AG09309 (cell line): ENCODE data around the gene PRKCZ.

Experiments
- DNase-seq: peaks from one replicate; pipeline ENCODE4 v3.0.0-alpha.2; 2010; ENCODE audit warnings: low read depth
- H3K4me3 ChIP-seq: 2 replicates; pipeline ENCODE4 v1.5.1; 2011; ENCODE audit warnings: mild to moderate bottlenecking, low read depth, low read length, moderate library complexity; ENCODE audit not compliant: control insufficient read depth
- CTCF ChIP-seq: IDR thresholded peaks from 2 replicates; pipeline ENCODE4 v1.5.1; 2011; ENCODE audit warnings: mild to moderate bottlenecking, low read depth, low read length, inconsistent platforms; ENCODE audit not compliant: insufficient read depth, control insufficient read depth; ENCODE audit errors: missing control alignments

Gene PRKCZ

DNA sequence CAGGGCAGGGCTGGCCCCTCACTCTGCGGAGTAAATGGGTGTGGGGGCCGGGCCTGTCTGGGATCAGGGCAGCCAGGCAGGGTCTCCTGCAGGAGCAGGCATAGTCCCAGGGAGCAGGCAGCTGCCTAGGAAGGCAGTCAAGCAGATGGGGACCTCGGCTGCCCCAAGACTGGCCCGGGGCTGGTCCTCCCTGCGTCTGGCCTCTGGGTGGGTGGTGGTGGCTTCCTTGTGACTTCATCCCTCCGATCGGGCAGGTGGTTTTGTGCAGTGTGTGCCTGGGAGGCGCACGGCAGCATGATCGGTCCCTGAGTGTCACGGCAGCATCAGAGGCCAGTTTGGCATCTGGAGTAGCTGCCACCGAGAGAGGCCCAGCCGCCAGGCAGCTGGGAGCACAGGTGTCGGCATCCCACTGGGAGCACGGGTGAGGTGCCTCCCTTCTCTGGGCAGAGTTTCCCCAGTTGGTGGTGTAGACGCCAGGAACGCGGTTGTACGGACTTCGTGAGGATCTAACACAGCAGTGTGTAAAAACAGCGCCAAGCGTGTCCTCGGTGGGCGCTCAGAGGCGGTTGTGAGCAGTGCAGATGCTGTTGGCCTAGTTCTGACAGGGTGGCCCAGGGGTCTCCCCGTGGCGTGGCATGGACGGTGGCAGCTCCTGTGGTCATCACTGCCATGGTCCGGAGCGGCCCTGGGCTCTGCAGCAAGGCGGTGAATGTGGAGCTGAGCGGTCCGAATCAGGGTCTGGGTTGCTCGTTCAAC lies 45.9 kb downstream of the PRKCZ start:
- H3K4me3 ChIP-seq = no peak overlapping the region
- no peak for DNase-seq
- no peak for TF ChIP-seq CTCF

DNA sequence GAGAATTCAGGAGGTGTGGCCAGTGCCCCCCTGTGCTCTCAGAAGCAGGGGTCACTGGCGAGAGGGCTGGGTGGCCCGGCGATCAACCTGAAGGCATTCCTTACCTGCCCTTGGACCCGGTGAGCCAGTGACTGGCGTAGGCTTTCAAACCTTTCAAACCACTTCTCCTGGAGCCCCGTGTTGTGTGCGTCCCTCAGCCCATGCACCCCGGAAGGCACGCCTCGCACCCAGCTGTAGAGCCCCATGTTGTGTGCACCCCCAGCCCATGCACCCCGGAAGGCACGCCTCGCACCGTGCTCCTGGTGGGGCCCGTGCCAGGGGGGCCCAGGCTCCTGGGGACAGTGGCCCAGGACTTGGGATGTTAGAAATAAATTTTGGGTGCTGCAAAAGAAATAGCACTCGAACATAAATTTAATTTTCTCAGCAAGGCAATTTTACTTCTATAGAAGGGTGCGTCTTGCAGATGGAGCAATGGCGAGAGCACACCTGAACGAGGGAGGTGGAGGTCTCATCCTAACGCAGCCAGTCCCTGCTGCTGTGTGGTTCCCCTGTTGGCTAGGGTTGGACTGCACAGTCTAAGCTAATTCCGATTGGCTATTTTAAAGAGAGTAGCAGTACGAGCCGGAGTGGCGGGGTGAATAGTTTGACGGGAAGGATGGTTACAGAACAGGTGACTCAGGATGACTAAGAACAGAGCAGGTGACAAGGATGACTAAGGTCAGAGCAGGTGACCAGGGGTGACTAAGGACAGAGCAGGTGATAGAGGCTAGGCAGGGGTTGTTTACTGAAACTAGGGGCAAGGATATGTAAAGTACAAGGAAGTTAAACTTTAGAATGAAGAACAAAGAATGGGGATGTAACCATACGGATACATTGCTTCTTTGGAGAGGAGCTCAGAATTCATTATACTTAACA lies 47.4 kb downstream of the PRKCZ start:
- TF ChIP-seq CTCF = no peak
- no peak overlapping the region for H3K4me3 ChIP-seq
- DNase-seq = no peak

- TF ChIP-seq CTCF = no peak
- H3K4me3 ChIP-seq = no peak overlapping the region
- DNase-seq = no peak
Observed at GRCh38 chr1:2098301-2098698, 48.1 kb downstream of the PRKCZ start.

- no peak for TF ChIP-seq CTCF
- H3K4me3 ChIP-seq = no peak overlapping the region
- DNase-seq = no peak
Observed at GRCh38 chr1:2098839-2099785, 48.9 kb downstream of the PRKCZ start.

- DNase-seq = no peak
- no peak for TF ChIP-seq CTCF
- no peak overlapping the region for H3K4me3 ChIP-seq
Observed at GRCh38 chr1:2099886-2100779, 49.9 kb downstream of the PRKCZ start.

DNA sequence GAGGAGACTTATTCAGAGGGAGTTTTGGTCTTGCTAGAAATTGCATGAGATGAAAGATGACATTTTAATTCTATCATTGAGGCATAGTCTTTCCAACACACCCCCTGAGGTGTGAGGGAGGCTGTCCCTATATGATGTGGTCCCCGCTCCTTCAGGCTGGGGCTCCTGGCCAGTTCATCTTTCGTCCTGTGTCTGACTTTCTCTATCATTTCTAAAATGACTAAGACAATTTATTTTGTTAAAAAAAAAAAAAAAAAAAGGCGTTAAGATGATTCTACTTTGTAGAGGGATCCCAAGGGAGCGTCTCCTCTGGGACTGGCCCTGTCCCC lies 50.5 kb downstream of the PRKCZ start:
- no peak for DNase-seq
- TF ChIP-seq CTCF = no peak
- no peak overlapping the region for H3K4me3 ChIP-seq
